D721Med (cell line): ENCODE data around the gene ACOT7.

Source experiments
- DNase-seq: peaks from one replicate; pipeline ENCODE4 v3.0.0; 2011; ENCODE audit warnings: low spot score; ENCODE audit not compliant: insufficient read length
- FAIRE-seq: peaks from 2 replicates; lab custom pipeline; 2011; peaks lifted over from hg19 to GRCh38; lab: Jason Lieb, UNC
- CTCF ChIP-seq: IDR thresholded peaks from 2 replicates; pipeline ENCODE4 v1.5.1; 2012; ENCODE audit warnings: mild to moderate bottlenecking, control low read depth; ENCODE audit not compliant: insufficient read depth; ENCODE audit errors: missing control alignments

Gene ACOT7

GRCh38 chr1:6262555-6263420 is 130.8 kb downstream of the ACOT7 start:
- FAIRE-seq (no peak), DNase-seq (no peak)
- no peak for TF ChIP-seq CTCF

GRCh38 chr1:6261615-6261995 is 132.0 kb downstream of the ACOT7 start:
- DNase-seq: no peak
- FAIRE-seq: no peak
- no peak for TF ChIP-seq CTCF

- no peak for TF ChIP-seq CTCF
- no peak for DNase-seq
- no peak for FAIRE-seq
These were observed 132.5 kb downstream of the ACOT7 start, which contains the start of gene GPR153 for GRCh38 chr1:6260961-6261614. Gene GPR153 (minus strand): TSS chr1:6261098. CDS start chr1:6254905, 6,193 bp downstream.

- DNase-seq (no peak), FAIRE-seq (no peak)
- TF ChIP-seq CTCF: no peak
These were observed 133.1 kb downstream of the ACOT7 start for GRCh38 chr1:6260433-6260934.

GRCh38 chr1:6259491-6260362 is 133.8 kb downstream of the ACOT7 start:
- no peak for FAIRE-seq
- no peak for DNase-seq

More at GRCh38 chr1:6259491-6260362, 133.8 kb downstream of the ACOT7 start:
- TF ChIP-seq CTCF: no peak
